Sigmoid colon (tissue), 4 donors: Measurements from ENCODE around the gene NT5DC4.

Experiments
- EP300 ChIP-seq, 4 donors: sonication (generic); formaldehyde crosslinking; IDR thresholded peaks; one replicate each; pipeline ENCODE4 v1.6.1; 2017; ENCODE audit warnings: antibody characterized with exemption in 4 of 4
- POLR2AphosphoS5 ChIP-seq, 4 donors: sonication (generic); formaldehyde crosslinking; IDR thresholded peaks; one replicate each; pipeline ENCODE4 v1.6.1; 2017; ENCODE audit warnings: antibody characterized with exemption in 4 of 4

DNA sequence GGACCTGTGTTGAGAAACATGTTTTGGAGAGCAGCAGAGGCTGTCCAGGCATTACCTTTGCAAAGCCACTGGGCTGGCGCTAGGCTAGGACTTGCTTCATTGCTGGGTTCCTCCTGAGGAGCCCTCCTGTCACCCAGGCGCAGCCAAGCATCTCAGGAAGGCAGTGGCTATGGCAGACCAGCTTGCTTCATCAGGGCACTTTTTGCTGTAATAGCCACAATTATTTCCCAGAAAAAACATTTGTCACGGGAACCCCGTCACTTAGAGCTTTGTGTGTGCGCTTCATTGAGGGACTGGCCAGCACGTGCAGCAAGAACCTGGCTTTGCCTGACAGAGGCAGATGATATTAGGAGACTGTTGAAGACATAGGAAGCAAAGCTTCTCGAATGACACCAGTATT is 38.7 kb upstream of the NT5DC4 start:
- TF ChIP-seq POLR2AphosphoS5 (IDR thresholded peaks at IDR 0.05) = no peak
- no peak for TF ChIP-seq EP300 (IDR thresholded peaks at IDR 0.05)
